Measurements from ENCODE around the gene TOX2. TPM values are rescaled to one million over a fixed set of nuclear protein-coding genes. Genes with fewer than 3 reads are reported as not detected.

The TOX2 gene
- total RNA-seq, 1 experiment from 2014 or later = 1.7 TPM

- Histone ChIP-seq H3K4ac (ENCODE audit: low read depth, low read length) (no peak overlapping the region), H3K4me2 (ENCODE audit: insufficient read depth, insufficient read length, low read length) (no peak overlapping the region), H3K27ac (ENCODE audit: insufficient read length, low read depth, low read length) (no peak overlapping the region), H3K14ac (ENCODE audit: insufficient read depth, low read length) (no peak overlapping the region), H2AK5ac (ENCODE audit: insufficient read length, low read length) (no peak overlapping the region), H2BK120ac (ENCODE audit: low read depth, low read length, poor library complexity, severe bottlenecking) (no peak overlapping the region), H3K18ac (ENCODE audit: insufficient read length, low read depth, low read length) (no peak overlapping the region), H2BK12ac (ENCODE audit: insufficient read length, low read depth, low read length) (no peak overlapping the region), H3K9ac (ENCODE audit: extremely low read depth, insufficient read length, low read length) (no peak overlapping the region), H4K5ac (ENCODE audit: insufficient read length, low read depth, low read length) (no peak overlapping the region), H4K8ac (replicated peaks; ENCODE audit: insufficient read length, low read depth, low read length) (no peak overlapping the region), H2AFZ (ENCODE audit: low read length) (no peak overlapping the region), H2BK5ac (ENCODE audit: insufficient read length, low read length) (no peak overlapping the region), H3T11ph (ENCODE audit: low read length) (no peak overlapping the region), H3K23me2 (ENCODE audit: insufficient read length, low read depth, low read length, poor library complexity, severe bottlenecking) (no peaks in the 10 kb centered on the region), H3K23ac (ENCODE audit: insufficient read length, low read depth, low read length) (no peak overlapping the region), H3K9me3 (ENCODE audit: control insufficient read depth, low read depth, low read length) (no peaks in the 10 kb centered on the region), H3K27me3 (ENCODE audit: insufficient read depth, low read length) (no peaks in the 10 kb centered on the region), H4K20me1 (ENCODE audit: control insufficient read depth, insufficient read depth, insufficient read length) (no peaks in the 10 kb centered on the region), H3K56ac (ENCODE audit: insufficient read length, low read depth, low read length) (no peak overlapping the region), H2BK15ac (ENCODE audit: low read depth, low read length) (no peak overlapping the region), H3K79me2 (ENCODE audit: insufficient read depth, low read length) (no peaks in the 10 kb centered on the region), H4K91ac (ENCODE audit: insufficient read length, low read depth, low read length) (no peak overlapping the region), H2BK20ac (ENCODE audit: low read depth, low read length, poor library complexity, severe bottlenecking) (no peak overlapping the region), H3K4me1 (ENCODE audit: insufficient read depth, low read length) (no peaks in the 10 kb centered on the region), H3K79me1 (ENCODE audit: insufficient read depth, low read depth, low read length, poor library complexity, severe bottlenecking) (no peaks in the 10 kb centered on the region)
- no peak overlapping the region for H3K4me3 Mint-ChIP-seq
- H3K27ac Mint-ChIP-seq = no peak overlapping the region; a peak in 2 of 7 replicates
- no peaks in the 10 kb centered on the region for H3K36me3 Mint-ChIP-seq (ENCODE audit: insufficient read depth in 1 of 3, low read depth in 3 of 3)
- H3K27me3 Mint-ChIP-seq (ENCODE audit: low read depth) = no peaks in the 10 kb centered on the region; the same call in 1 of the 2 replicates
- H3K4me1 Mint-ChIP-seq = peaks cover 0 to 10% of the 10 kb centered on the region in 2 experiments; a peak in 2 of 4 replicates
- no peak for DNase-seq
- no peak for TF ChIP-seq CTCF (conservative IDR thresholded peaks at IDR 0.05)
- no peaks in the 10 kb centered on the region for H3K9me3 Mint-ChIP-seq
- no CpG with 5 or more reads among the region's 5 CpGs for WGBS (ENCODE audit: extremely low coverage, insufficient read length, low lambda C conversion rate)
These were observed 68.2 kb downstream of the TOX2 start for GRCh38 chr20:43982886-43983285.
